DOHH2 (cell line): ENCODE data around the gene RAB8B.

Experiments used
- CTCF ChIP-seq: fragments of 200-600 bp; sonication (generic); IDR thresholded peaks from one replicate; pipeline ENCODE4 v1.5.1; 2014; ENCODE audit warnings: antibody characterized with exemption, mild to moderate bottlenecking, low read depth, low read length; ENCODE audit not compliant: poor library complexity, severe bottlenecking
- EZH2phosphoT487 ChIP-seq: fragments of 200-600 bp; sonication (generic); IDR thresholded peaks from 2 replicates; pipeline ENCODE4 v1.6.1; 2017; ENCODE audit warnings: borderline replicate concordance, mild to moderate bottlenecking, antibody characterized with exemption, low read length, moderate library complexity, mixed read lengths

GRCh38 chr15:63146684-63147083, 42.7 kb upstream of the RAB8B start:
- TF ChIP-seq CTCF (no peak), EZH2phosphoT487 (no peak)
